Measurements from ENCODE around the gene CCDC40. TPM values are rescaled to one million over a fixed set of nuclear protein-coding genes. Genes with fewer than 3 reads are reported as not detected.
A peak's percentile ranks its signal among the peaks of the same experiment; 100 is the strongest.

Gene CCDC40
- total and polyA plus RNA-seq, 2 of the 13 experiments (the other 11 are each of a cell fraction or from before 2014, with no cell fraction given) = 4.1 to 5.5 TPM

DNA sequence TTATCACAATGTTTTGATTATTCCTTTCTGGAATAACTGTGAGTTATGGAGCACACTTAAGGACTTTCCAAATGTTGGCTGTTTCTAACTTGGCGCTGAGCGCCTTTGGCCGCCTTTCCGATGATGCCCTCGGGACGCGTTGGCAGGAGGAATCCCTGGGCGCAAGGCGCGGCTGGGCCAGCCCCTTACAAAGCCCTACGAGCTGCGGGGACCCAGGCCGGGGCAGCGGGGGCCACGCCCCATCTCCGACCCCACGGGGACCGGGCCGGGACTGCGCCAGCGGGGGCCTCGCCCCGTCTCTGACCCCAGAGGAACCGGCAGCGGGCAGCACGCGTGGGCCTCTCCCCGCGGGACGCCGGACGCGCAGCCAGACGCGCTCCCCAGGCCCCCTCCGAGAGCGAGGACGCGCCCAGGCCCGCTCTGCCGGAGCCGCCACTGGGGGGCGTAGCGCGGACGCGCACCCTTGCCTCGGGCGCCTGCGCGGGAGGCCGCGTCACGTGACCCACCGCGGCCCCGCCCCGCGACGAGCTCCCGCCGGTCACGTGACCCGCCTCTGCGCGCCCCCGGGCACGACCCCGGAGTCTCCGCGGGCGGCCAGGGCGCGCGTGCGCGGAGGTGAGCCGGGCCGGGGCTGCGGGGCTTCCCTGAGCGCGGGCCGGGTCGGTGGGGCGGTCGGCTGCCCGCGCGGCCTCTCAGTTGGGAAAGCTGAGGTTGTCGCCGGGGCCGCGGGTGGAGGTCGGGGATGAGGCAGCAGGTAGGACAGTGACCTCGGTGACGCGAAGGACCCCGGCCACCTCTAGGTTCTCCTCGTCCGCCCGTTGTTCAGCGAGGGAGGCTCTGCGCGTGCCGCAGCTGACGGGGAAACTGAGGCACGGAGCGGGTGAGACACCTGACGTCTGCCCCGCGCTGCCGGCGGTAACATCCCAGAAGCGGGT lies 64.8 kb downstream of the CCDC40 start, which contains the start of gene GAA (continued):
- TF ChIP-seq, protein P1, sequence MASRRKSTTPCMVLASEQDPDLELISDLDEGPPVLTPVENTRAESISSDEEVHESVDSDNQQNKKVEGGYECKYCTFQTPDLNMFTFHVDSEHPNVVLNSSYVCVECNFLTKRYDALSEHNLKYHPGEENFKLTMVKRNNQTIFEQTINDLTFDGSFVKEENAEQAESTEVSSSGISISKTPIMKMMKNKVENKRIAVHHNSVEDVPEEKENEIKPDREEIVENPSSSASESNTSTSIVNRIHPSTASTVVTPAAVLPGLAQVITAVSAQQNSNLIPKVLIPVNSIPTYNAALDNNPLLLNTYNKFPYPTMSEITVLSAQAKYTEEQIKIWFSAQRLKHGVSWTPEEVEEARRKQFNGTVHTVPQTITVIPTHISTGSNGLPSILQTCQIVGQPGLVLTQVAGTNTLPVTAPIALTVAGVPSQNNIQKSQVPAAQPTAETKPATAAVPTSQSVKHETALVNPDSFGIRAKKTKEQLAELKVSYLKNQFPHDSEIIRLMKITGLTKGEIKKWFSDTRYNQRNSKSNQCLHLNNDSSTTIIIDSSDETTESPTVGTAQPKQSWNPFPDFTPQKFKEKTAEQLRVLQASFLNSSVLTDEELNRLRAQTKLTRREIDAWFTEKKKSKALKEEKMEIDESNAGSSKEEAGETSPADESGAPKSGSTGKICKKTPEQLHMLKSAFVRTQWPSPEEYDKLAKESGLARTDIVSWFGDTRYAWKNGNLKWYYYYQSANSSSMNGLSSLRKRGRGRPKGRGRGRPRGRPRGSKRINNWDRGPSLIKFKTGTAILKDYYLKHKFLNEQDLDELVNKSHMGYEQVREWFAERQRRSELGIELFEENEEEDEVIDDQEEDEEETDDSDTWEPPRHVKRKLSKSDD (CRISPR knock-in tag; IDR thresholded peaks at IDR 0.05; ENCODE audit: low read depth) = no peak
- TF ChIP-seq SP2 (CRISPR knock-in tag; IDR thresholded peaks at IDR 0.05) (no peak), BHLHE40 (IDR thresholded peaks at IDR 0.05; ENCODE audit: low read length) (peak; percentile 96), ZNF343 (CRISPR knock-in tag; IDR thresholded peaks at IDR 0.05) (peak; percentile 31; the same call in 1 of the 2 replicates), ZNF577 (CRISPR knock-in tag; IDR thresholded peaks at IDR 0.05; ENCODE audit: borderline replicate concordance, low read depth) (0 out of 2 replicates have a peak, but pooled peaks have one; percentile 31), SNAPC2 (CRISPR knock-in tag; IDR thresholded peaks at IDR 0.05) (no peak), POLR2G (IDR thresholded peaks at IDR 0.05; ENCODE audit: low read depth, low read length) (peak; percentile 86), ZMYM4 (CRISPR knock-in tag; IDR thresholded peaks at IDR 0.05) (peak; percentile 85; the same call in 1 of the 2 replicates), ZNF780A (CRISPR knock-in tag; IDR thresholded peaks at IDR 0.05) (no peak), ZNF644 (CRISPR knock-in tag; IDR thresholded peaks at IDR 0.05; ENCODE audit: low read depth) (no peak), HOXD1 (CRISPR knock-in tag; IDR thresholded peaks at IDR 0.05) (no peak; the same call in 1 of the 2 replicates), NAIF1 (CRISPR knock-in tag; IDR thresholded peaks at IDR 0.05; ENCODE audit: borderline replicate concordance) (no peak), NR2F6 (IDR thresholded peaks at IDR 0.05) (no peak), NR2F6 (CRISPR knock-in tag; IDR thresholded peaks at IDR 0.05) (0 out of 2 replicates have a peak, but pooled peaks have one; percentile 11), NFE2L2 (IDR thresholded peaks at IDR 0.05; ENCODE audit: low read length) (no peak), ZNF367 (CRISPR knock-in tag; IDR thresholded peaks at IDR 0.05; ENCODE audit: borderline replicate concordance) (no peak), ZKSCAN8 (CRISPR knock-in tag; IDR thresholded peaks at IDR 0.05; ENCODE audit: borderline replicate concordance) (no peak), ZNF629 (CRISPR knock-in tag; conservative IDR thresholded peaks at IDR 0.05) (no peak), NFE2 (CRISPR knock-in tag; IDR thresholded peaks at IDR 0.05) (no peak)
- TF ChIP-seq, protein P2, sequence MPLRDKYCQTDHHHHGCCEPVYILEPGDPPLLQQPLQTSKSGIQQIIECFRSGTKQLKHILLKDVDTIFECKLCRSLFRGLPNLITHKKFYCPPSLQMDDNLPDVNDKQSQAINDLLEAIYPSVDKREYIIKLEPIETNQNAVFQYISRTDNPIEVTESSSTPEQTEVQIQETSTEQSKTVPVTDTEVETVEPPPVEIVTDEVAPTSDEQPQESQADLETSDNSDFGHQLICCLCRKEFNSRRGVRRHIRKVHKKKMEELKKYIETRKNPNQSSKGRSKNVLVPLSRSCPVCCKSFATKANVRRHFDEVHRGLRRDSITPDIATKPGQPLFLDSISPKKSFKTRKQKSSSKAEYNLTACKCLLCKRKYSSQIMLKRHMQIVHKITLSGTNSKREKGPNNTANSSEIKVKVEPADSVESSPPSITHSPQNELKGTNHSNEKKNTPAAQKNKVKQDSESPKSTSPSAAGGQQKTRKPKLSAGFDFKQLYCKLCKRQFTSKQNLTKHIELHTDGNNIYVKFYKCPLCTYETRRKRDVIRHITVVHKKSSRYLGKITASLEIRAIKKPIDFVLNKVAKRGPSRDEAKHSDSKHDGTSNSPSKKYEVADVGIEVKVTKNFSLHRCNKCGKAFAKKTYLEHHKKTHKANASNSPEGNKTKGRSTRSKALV (CRISPR knock-in tag; IDR thresholded peaks at IDR 0.05) = no peak; the same call in none of the 2 replicates
- TF ChIP-seq, protein P3, sequence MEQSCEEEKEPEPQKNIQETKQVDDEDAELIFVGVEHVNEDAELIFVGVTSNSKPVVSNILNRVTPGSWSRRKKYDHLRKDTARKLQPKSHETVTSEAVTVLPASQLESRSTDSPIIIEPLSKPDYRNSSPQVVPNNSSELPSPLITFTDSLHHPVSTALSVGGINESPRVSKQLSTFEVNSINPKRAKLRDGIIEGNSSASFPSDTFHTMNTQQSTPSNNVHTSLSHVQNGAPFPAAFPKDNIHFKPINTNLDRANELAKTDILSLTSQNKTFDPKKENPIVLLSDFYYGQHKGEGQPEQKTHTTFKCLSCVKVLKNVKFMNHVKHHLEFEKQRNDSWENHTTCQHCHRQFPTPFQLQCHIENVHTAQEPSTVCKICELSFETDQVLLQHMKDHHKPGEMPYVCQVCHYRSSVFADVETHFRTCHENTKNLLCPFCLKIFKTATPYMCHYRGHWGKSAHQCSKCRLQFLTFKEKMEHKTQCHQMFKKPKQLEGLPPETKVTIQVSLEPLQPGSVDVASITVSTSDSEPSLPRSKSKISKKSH (CRISPR knock-in tag; IDR thresholded peaks at IDR 0.05; ENCODE audit: borderline replicate concordance) = no peak; the same call in 1 of the 2 replicates
- TF ChIP-seq, protein P4, sequence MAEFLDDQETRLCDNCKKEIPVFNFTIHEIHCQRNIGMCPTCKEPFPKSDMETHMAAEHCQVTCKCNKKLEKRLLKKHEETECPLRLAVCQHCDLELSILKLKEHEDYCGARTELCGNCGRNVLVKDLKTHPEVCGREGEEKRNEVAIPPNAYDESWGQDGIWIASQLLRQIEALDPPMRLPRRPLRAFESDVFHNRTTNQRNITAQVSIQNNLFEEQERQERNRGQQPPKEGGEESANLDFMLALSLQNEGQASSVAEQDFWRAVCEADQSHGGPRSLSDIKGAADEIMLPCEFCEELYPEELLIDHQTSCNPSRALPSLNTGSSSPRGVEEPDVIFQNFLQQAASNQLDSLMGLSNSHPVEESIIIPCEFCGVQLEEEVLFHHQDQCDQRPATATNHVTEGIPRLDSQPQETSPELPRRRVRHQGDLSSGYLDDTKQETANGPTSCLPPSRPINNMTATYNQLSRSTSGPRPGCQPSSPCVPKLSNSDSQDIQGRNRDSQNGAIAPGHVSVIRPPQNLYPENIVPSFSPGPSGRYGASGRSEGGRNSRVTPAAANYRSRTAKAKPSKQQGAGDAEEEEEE (CRISPR knock-in tag; IDR thresholded peaks at IDR 0.05; ENCODE audit: borderline replicate concordance) = no peak
